NCI-H446 (cell line): ENCODE measurements around the gene MAP7.

Experiments
- DNase-seq, 2 experiments: peaks; one replicate each; lab custom pipeline; 2025; lab: John Stamatoyannopoulos, UW

The MAP7 gene

GRCh38 chr6:136529710-136530109, 20.5 kb downstream of the MAP7 start:
- no peak for DNase-seq

GRCh38 chr6:136528477-136528876, 21.7 kb downstream of the MAP7 start:
- no peak for DNase-seq

- no peak for DNase-seq
Observed at GRCh38 chr6:136527831-136528230, 22.4 kb downstream of the MAP7 start.

DNA sequence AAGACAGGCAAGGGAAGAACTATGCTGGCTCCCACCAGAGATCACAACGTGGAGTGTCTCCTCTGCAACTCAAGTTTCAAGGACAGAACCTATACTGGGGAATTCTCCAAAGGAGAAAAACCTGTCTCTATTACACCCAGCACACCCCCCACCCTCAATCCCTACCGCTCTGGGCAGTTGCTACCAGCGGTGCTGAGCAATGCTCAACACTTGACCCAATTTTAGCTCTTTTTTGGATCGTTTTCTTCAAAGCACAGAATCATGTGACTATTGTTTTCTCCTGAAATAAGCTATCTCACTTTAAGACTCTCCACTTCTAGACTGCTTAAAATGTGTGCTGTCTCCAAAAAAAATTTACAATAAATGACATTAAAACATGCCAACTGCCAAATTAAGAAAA, 23.3 kb downstream of the MAP7 start:
- DNase-seq = no peak

- peak in 1 of 2 experiments; percentile 22 for DNase-seq
Observed at GRCh38 chr6:136526196-136526930, 23.9 kb downstream of the MAP7 start.

DNA sequence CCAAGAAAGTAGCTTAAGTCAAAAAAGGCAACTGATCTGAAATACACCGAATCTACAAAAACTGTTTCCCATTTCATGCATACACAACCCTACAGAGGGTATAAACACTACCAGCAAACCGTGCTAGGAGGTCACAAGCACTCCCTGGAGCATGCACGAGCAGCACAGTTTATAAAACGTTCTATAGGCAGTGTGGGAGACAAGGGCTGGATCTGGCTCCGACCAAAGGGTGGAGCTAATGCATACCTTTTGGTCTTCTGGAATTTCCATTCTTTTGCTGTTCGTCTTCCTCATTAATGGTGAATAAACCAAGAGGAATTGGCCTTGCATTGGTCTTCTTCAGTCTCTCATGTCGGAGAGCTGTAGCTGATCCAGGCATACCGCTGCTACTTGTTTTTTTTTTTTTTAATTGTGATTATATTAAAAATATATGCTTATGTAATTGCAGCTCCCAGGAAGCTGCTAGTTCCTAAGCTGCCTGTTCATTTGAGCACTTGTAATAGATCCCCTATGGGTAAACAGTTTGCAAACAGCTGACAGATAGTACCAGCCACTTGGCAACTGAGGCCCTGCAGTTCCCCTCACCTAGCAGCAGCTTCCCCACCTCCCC, 24.5 kb downstream of the MAP7 start:
- DNase-seq = no peak

GRCh38 chr6:136524936-136525413, 25.2 kb downstream of the MAP7 start:
- DNase-seq = no peak

- DNase-seq = no peak
Observed at GRCh38 chr6:136524339-136524935, 25.8 kb downstream of the MAP7 start.

GRCh38 chr6:136523196-136523595, 27.0 kb downstream of the MAP7 start:
- no peak for DNase-seq

DNA sequence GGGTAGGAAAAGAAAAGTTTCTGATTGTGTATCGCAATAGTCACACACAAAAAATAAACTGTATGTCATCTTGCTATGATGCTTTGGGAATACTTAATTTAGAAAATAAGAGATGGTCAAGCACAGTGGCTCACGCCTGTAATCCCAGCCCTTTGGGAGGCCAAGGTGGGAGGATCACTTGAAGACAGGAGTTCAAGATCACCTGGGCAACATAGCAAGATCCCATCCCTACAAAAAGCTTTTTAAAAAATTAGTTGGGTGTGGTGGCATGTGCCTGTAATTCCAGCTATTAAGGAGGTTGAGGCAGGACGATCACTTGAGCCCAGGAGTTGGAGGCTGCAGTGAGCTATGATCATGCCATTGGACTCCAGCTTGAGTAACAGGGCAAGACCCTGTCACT, 27.6 kb downstream of the MAP7 start:
- no peak for DNase-seq

DNA sequence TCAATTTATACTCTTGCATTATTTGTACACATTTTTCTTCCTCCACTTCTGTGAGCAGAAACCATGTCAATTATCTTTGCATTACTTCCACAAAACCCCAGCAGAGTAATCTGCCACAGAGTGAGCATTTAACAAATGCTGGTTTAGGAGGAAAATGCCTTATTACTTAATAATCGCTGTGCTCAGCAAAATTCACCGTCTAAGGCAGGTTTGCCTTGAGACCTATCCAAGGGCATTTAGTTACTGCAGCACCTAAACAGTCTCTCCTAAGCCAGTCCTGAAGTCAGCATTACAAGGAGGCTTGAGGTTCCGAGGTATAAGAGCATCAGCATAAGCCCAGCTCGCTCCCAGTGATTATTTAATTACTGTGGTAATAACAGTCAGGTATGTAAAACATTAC, 28.3 kb downstream of the MAP7 start:
- no peak for DNase-seq

GRCh38 chr6:136521427-136521826, 28.8 kb downstream of the MAP7 start:
- DNase-seq = no peak

- no peak for DNase-seq
Observed at GRCh38 chr6:136520517-136520916, 29.7 kb downstream of the MAP7 start.

GRCh38 chr6:136517582-136517981, 32.6 kb downstream of the MAP7 start:
- no peak for DNase-seq

- no peak for DNase-seq
Observed at GRCh38 chr6:136517002-136517401, 33.2 kb downstream of the MAP7 start.

DNA sequence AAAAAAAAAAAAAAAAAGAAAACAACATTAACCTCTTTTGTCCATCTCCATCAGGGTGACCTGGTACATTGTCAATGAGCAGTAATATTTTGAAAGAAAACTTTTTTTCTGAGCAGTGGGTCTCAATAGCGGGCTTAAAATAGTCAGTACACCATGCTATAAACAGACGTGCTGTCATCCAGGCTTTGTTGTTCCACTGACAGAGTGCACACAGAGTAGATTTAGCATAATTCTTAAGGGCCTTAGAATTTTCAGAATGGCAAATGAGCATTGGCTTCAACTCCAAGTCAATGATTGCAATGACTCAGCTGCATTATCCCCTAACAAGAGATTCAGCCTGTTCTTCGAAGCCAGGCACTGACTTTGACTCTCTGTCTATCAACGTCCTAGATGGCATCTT, 35.6 kb downstream of the MAP7 start:
- DNase-seq = no peak

GRCh38 chr6:136511926-136512325, 38.3 kb downstream of the MAP7 start:
- no peak for DNase-seq

DNA sequence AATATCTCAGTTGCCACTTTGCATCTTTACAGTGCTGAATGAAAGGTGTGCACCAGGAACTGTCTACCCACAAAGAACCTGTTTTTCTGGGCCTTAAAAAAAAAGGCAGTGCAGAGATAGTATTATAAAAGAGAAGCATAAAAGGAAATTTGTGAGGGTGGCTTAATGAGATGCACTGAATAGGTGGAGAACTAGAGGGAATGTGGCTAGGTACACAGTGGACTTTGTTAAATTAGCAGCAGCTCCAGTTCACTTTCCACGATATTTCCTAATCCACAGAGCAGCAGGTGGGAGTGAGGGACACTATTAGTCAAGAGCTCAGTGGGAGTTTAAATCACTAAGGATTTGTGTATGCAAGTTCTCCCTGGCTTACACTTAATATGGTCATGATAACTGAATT, 38.8 kb downstream of the MAP7 start:
- DNase-seq = no peak

DNA sequence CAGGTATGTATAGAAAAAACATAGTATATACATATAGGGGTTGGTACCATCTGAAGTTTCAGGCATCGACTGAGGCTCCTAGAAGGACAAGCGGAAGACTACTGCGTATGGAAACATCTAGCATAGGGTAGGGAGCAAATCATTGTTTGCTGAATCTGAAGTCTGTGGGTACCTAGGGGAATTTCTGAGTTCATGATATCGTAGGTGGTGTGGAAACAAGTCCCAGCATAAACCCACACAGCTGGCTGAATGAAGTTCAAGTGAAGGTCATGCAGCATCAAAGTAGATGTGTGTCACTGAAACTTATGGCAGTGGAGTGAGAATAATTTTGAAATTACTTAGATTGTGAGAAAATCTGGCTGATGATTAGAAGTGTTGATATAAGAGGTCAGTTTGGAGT, 39.4 kb downstream of the MAP7 start:
- no peak for DNase-seq

GRCh38 chr6:136510299-136510698, 39.9 kb downstream of the MAP7 start:
- DNase-seq = no peak

DNA sequence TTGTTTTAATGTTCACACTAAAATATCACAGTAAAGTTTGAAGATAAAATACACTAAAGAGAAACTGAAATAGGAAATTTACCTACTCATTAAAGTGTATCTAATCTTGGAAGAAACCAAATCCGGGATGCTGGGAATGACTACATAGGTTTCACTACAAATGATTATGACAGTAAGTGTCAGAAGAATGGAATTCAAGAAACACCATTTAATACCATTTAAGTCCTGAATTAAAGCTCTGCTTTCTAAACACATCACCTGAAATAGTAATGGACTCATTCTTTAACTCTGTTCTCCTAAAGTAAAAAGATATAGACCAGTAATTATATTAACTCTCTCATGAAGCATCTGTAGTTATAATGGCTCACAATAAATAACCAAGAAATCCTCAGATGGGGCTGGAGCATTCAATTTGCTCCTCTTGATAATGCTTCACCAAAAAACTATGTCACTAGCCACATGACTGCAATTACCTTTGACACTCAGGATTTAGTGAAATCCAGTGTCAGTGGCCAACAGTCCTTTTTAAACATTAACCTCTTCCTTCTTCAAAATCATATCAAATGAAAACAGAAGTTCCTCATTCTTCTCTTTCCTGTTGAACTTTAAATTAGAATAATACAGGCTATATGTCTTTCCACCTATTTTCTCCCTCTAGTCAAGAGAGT, 41.4 kb downstream of the MAP7 start:
- no peak for DNase-seq

DNA sequence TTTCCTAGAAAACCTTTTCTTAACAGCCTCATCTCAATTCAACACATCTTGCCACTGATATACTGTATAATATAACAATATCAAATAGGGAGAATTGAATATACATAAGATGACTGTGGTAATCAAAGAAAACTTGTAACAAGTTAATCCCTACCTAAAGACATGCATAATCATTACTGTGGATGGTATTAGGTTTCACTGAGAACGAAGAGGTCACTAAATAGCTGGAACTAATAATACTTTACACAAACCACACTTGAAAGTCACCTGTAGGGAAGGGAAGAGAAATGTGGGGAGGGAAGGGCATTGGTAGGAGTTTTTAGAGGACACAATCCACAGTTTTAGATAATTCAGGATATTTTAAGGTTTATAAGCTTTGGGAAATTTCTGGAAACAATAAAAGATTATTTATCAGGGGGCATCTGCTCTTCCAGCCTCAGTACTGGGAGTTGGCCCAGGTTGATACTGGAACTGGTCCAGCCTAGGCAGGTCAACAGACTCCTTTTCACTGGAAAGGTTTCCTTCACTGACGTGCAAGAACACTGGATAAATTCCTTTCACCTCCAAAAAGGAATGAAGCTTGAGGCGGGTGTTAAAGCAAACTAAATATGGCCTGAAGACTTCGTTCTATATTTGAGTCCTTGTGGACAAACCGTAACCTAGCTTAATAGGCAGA, 44.0 kb downstream of the MAP7 start:
- DNase-seq = no peak
